ENCODE measurements around the gene ARMH3. TPM values are rescaled to one million over a fixed set of nuclear protein-coding genes. Genes with fewer than 3 reads are reported as not detected.
"Not testable (repeated sequence)": the region's sequence is repeated elsewhere in the genome, so short reads cannot be mapped to it uniquely, and the experiment has no call there.

The ARMH3 gene
- total RNA-seq, 1 donor from 2014 or later: 6.6 TPM

DNA sequence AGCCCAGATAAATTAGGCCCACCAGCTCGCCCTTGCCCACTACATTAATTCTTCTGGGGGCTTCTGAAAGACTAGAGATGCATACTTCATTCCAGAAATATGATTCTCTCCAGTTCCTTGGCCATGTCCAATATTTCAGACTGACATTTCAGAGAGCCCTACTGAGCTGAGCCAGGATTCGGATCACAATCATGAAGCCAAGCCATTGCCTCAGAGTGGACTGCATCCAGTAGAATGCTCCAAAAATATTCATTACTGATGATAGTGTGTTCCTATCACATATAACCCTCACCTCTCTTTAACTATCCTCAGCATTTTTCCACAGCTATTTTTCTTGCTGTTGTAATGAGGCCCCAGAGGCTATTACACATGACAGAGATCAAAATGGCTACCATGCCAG, 38.7 kb downstream of the ARMH3 start:
- TF ChIP-seq, protein P1, sequence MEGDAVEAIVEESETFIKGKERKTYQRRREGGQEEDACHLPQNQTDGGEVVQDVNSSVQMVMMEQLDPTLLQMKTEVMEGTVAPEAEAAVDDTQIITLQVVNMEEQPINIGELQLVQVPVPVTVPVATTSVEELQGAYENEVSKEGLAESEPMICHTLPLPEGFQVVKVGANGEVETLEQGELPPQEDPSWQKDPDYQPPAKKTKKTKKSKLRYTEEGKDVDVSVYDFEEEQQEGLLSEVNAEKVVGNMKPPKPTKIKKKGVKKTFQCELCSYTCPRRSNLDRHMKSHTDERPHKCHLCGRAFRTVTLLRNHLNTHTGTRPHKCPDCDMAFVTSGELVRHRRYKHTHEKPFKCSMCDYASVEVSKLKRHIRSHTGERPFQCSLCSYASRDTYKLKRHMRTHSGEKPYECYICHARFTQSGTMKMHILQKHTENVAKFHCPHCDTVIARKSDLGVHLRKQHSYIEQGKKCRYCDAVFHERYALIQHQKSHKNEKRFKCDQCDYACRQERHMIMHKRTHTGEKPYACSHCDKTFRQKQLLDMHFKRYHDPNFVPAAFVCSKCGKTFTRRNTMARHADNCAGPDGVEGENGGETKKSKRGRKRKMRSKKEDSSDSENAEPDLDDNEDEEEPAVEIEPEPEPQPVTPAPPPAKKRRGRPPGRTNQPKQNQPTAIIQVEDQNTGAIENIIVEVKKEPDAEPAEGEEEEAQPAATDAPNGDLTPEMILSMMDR (conservative IDR thresholded peaks at IDR 0.05; ENCODE audit: low read depth, low read length): no peak
- no peak for DNase-seq (ENCODE audit: low read depth)
- H3K4me3 ChIP-seq (ENCODE audit: low read depth, low read length): no peak overlapping the region

DNA sequence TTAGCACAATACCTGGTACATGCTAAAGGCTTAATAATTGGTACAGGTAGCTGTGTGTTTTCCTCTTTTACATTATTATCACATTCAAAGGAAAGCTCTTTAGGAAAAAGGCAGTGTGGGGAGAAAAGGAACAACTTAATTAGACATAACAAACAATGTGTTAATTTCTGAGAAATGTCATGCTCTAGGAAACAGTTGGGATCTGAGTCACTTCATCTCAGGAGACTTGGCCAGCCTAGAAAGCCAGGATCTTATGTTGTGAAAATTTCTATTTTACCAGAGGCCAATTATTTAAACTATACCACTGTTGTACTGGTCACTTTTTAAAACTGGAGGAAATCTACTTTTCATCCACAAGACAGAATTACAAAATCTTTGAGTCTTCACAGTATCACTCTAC, 39.6 kb downstream of the ARMH3 start:
- H3K4me3 ChIP-seq (ENCODE audit: low read depth, low read length): no peak overlapping the region
- TF ChIP-seq, protein P1 (conservative IDR thresholded peaks at IDR 0.05; ENCODE audit: low read depth, low read length): no peak
- DNase-seq (ENCODE audit: low read depth): no peak

DNA sequence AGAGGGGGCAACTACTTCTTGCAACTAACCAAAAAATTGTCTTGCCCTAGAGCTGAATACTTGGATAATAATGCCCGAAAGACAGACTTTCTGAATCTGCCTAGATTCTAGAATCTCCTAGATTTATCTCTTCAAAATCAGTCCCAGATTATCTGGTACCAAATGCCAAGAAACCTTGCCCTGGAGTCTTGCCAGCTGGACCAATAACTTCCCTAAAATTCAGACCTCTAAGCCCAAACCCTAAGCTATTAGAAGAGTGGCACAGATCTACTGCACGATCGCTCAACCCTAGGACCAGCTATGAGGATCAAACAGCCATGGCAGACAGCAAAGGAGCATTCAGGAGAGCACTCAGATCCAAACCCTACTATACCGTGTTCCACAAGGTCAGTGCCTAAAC, 45.0 kb downstream of the ARMH3 start:
- DNase-seq (ENCODE audit: low read depth): no peak
- TF ChIP-seq, protein P1 (conservative IDR thresholded peaks at IDR 0.05; ENCODE audit: low read depth, low read length): no peak
- H3K4me3 ChIP-seq (ENCODE audit: low read depth, low read length): no peak overlapping the region

DNA sequence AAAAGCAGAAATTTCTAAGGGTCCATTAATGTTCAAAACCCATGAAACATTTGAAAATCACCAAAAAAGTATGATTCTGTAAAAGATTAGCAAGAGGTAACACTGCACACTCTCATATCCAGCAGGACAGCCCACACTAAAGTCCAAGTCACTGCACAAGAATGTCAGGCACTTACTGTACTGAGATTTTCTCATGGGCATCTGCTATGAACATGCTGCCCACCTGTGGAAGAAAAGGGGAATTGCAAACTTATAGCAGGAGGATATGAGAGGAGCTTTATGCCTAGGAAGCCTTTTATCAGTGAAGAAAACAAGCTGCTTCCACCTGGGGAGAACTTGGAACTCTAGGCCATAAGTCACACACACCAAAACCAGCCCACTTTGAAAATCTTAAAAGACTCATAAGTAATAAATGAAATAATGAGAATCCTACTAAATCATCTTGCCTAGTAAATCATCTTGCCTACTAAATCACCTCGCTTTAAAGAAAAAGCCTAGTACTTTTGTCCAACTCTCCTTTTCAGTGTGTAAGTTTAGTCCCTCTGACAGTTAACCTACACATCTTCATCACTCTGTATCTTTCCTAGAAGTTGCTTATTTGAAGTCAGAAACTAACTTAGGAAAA, 46.1 kb downstream of the ARMH3 start:
- TF ChIP-seq, protein P1 (conservative IDR thresholded peaks at IDR 0.05; ENCODE audit: low read depth, low read length): peak; percentile 99
- peak; percentile 80 for DNase-seq (ENCODE audit: low read depth)

DNA sequence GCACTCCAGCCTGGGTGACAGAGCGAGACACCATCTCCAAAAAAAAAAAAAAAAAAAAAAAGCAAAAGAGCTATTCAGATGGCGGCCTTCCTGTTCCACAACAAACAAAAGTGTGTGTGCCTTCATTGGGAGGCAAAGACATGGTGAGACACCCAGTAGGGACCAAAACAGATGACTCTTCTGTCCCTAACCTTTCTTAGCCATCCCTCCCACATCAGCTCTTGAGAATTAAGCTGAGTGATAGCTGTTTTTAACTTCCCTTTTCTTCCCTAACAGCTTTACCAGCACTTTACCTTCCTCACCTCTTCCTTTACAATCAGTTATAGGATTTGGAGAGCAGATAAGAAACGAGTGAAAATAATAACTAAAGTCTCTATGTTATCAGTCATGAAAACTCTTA, 48.2 kb downstream of the ARMH3 start:
- DNase-seq (ENCODE audit: low read depth): no peak
- no peak overlapping the region for H3K4me3 ChIP-seq (ENCODE audit: low read depth, low read length)
- TF ChIP-seq, protein P1 (conservative IDR thresholded peaks at IDR 0.05; ENCODE audit: low read depth, low read length): no peak

More for the DNA sequence above, 46.1 kb downstream of the ARMH3 start:
- no peak overlapping the region for H3K4me3 ChIP-seq (ENCODE audit: low read depth, low read length)

DNA sequence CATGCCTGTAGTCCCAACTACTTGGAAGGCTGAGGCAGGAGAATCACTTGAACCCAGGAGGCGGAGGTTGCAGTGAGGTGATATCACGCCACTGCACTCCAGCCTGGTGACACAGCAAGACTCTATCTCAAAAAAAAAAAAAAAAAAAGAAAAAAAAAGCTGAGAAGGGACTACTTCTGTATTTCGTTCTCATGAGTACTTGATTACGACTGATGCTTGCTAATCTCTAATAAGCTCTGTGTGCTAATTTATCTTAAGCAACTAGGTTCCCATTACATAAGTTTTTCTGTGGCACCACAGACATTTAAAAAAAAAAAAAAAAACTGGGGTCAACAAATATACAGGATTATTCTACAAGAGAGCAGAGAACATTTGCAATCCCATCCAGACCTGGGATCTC, 48.9 kb downstream of the ARMH3 start:
- not testable (repeated sequence) for DNase-seq (ENCODE audit: low read depth); H3K4me3 ChIP-seq (ENCODE audit: low read depth, low read length)

DNA sequence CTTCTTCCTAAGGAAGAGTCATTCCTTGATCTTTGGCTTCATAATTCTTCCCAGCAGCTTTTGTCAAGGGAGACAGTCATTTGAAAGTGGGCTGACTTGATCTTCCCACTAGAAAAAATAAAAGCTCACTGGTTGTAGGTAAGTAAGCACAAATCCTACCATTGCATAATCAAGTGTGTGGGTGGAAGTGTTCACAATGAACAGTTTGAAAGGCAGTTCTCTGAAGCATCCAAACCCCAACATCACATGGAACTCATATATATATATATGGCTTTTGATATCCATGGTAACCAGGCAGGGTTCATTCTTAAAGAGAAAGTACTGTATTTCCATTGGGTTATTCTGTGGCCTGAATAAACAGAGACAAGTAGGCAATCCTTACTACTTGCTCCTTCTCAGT, 51.6 kb downstream of the ARMH3 start:
- H3K4me3 ChIP-seq (ENCODE audit: low read depth, low read length): no peak overlapping the region
- DNase-seq (ENCODE audit: low read depth): no peak
- TF ChIP-seq, protein P1 (conservative IDR thresholded peaks at IDR 0.05; ENCODE audit: low read depth, low read length): no peak

All from epithelial cell of proximal tubule (primary cell).